Lung (tissue), 13 donors: ENCODE results near the gene ATL3. TPM values are rescaled to one million over a fixed set of nuclear protein-coding genes. Genes with fewer than 3 reads are reported as not detected.

Experiments
- ATAC-seq: fragments of 200-7000 bp; cut with Tn5 transposase; one replicate; pipeline ENCODE4 v1.9.1; 2020; ENCODE audit warnings: moderate number of reproducible peaks; ENCODE audit not compliant: insufficient read depth, low FRiP score
- DNase-seq, 3 donors: peaks; one replicate each; pipeline ENCODE4 v3.0.0-alpha.2; 2013 to 2017
- H3K27ac ChIP-seq, 2 donors: one replicate each; pipeline ENCODE4 v1.5.1; 2013; ENCODE audit warnings: mild to moderate bottlenecking in 2 of 2, moderate library complexity in 2 of 2, control low read depth in 1 of 2, inconsistent platforms in 1 of 2, low read depth in 1 of 2, low read length in 1 of 2
- H3K27me3 ChIP-seq, 3 donors: one replicate each; pipeline ENCODE4 v1.5.1; 2013; ENCODE audit warnings: low read length in 2 of 3; ENCODE audit not compliant: control insufficient read depth in 3 of 3, insufficient read depth in 3 of 3
- H3K36me3 ChIP-seq, 4 donors: one replicate each; pipeline ENCODE4 v1.5.1; 2013; ENCODE audit warnings: low read length in 4 of 4, mild to moderate bottlenecking in 1 of 4, moderate library complexity in 1 of 4; ENCODE audit not compliant: control insufficient read depth in 4 of 4, insufficient read depth in 4 of 4
- H3K4me1 ChIP-seq, 5 donors: one replicate each; pipeline ENCODE4 v1.5.1; 2013; ENCODE audit warnings: low read length in 5 of 5, mild to moderate bottlenecking in 2 of 5, moderate library complexity in 1 of 5; ENCODE audit not compliant: control insufficient read depth in 5 of 5, insufficient read depth in 5 of 5
- H3K4me3 ChIP-seq: one replicate; pipeline ENCODE4 v1.5.1; 2013; ENCODE audit warnings: mild to moderate bottlenecking, control low read depth, moderate library complexity
- H3K9ac ChIP-seq, 2 donors: one replicate each; pipeline ENCODE4 v1.5.1; 2013; ENCODE audit warnings: low read length in 2 of 2, control low read depth in 1 of 2; ENCODE audit not compliant: insufficient read depth in 1 of 2
- H3K9me3 ChIP-seq, 4 donors: one replicate each; pipeline ENCODE4 v1.5.1; 2013; ENCODE audit warnings: low read length in 3 of 4, mild to moderate bottlenecking in 1 of 4, moderate library complexity in 1 of 4; ENCODE audit not compliant: control insufficient read depth in 4 of 4, insufficient read depth in 3 of 4
- WGBS, 2 donors: extraction: QIAGEN DNeasy Blood & Tissue Kit; methylation state at CpG; one replicate each; pipeline ENCODE4 v1.1.7; 2013; 5-methylcytosine and 5-hydroxymethylcytosine counted together
- polyA plus RNA-seq, 2 donors: library from polyadenylated mRNA; stranded (reverse); fragments of 200-250 nt; gene quantifications; one replicate each; pipeline ENCODE4 v1.2.1, GENCODE V29; 2013
- small RNA-seq: library from RNA; depleted of rRNA; stranded (forward); fragments of <200 nt; gene quantifications from one replicate; pipeline ENCODE3, GENCODE V24; 2014; ENCODE audit warnings: low replicate concordance
- total RNA-seq, 2 donors: library from RNA; depleted of rRNA in 1 of 2; stranded (reverse); fragments of >200 nt in 1 of 2; gene quantifications; one replicate each; pipeline ENCODE4 v1.2.1, GENCODE V29; 2014 to 2021
- TF ChIP-seq, protein P1 (sequence below): IDR thresholded peaks from 2 replicates; pipeline ENCODE4 v1.5.1; 2012; ENCODE audit warnings: mild to moderate bottlenecking; ENCODE audit errors: control extremely low read depth, extremely low read depth
- donor health status: control.
- donor health status: control.
- donor health status: Bipolar disorder and iron deficiency.
- donor health status: healthy.
- donor health status: DM: yes; HTN: yes; CAD: no.

The ATL3 gene
- total and polyA plus RNA-seq, 4 donors: 13.6 to 79.5 (median 33.7) TPM

DNA sequence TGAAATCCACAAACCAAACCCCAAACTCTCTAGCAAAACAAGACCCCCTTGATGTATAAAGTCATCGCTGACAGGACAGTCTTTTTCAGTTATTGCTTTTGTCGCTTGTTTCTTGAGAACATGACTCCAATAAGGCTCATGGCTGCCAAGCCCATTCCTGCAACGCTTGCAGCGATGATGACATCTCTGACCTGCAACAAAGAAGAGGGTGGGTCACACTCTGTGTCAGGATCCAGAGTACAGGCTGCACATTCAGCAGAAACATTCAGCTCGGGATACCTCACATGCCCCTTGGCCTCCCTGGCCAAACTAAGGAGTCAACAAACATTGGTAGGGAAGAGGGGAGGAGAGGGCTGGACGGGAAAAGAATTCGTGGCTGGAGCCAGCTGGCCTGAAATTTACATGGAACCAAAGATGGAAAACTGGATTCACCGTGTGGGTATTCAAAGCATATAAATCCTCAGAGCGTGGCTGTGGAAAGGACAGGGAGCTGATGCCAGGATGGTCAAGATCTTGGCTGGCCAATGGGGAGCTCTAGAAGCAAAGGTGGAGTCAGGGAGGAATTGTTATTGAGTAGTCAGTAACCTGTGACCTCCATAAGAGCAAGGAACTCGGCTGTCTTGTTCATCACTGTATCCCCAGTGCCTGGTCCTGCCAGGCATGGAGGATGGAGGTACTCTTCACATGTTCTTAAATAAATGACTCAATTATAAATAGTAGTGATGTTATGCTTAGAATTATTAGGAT is 96.1 kb downstream of the ATL3 start:
- H3K4me3 ChIP-seq: no peak overlapping the region
- DNase-seq: no peak
- WGBS, 2 donors: 59 to 79% methylated on average over 10 of the region's 10 CpGs

More for the DNA sequence above, 96.1 kb downstream of the ATL3 start:
- Histone ChIP-seq H3K4me1 (peaks cover 0 to 14% (median 6%) of the 10 kb centered on the region in 5 donors), H3K9ac (peak overlapping the region in 1 of 2 donors; percentile 35), H3K9me3 (peaks cover 0 to 2% (median 0%) of the 10 kb centered on the region in 4 donors), H3K27me3 (peaks cover 0 to 3% (median 0%) of the 10 kb centered on the region in 3 donors), H3K27ac (peak overlapping the region; percentile 43 to 78), H3K36me3 (peaks cover 0 to 3% (median 0%) of the 10 kb centered on the region in 4 donors)
- TF ChIP-seq, protein P1, sequence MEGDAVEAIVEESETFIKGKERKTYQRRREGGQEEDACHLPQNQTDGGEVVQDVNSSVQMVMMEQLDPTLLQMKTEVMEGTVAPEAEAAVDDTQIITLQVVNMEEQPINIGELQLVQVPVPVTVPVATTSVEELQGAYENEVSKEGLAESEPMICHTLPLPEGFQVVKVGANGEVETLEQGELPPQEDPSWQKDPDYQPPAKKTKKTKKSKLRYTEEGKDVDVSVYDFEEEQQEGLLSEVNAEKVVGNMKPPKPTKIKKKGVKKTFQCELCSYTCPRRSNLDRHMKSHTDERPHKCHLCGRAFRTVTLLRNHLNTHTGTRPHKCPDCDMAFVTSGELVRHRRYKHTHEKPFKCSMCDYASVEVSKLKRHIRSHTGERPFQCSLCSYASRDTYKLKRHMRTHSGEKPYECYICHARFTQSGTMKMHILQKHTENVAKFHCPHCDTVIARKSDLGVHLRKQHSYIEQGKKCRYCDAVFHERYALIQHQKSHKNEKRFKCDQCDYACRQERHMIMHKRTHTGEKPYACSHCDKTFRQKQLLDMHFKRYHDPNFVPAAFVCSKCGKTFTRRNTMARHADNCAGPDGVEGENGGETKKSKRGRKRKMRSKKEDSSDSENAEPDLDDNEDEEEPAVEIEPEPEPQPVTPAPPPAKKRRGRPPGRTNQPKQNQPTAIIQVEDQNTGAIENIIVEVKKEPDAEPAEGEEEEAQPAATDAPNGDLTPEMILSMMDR: no peak
- peak; percentile 64 for ATAC-seq

Small RNAs within 50 kb of the gene (small RNA-seq; reads per million reads assigned to genes)
- gene AP000753.3: not detected

Other genes with a start within 250 kb of the ATL3 start
- gene PLAAT5, start 180.2 kb downstream of the ATL3 start, total RNA-seq: 1 to 10 TPM; 1.1 to 5.6 TPM
- 1 to 10 TPM; 2.5 to 3.8 TPM for gene PLAAT5, start 180.2 kb downstream of the ATL3 start, polyA plus RNA-seq
- 1 to 10 TPM in 1 of 2 donors, under 1 TPM in 1; 0.43 to 1.3 TPM for gene LGALS12, start 165.3 kb downstream of the ATL3 start, total RNA-seq
- gene LGALS12, start 165.3 kb downstream of the ATL3 start, polyA plus RNA-seq: under 1 TPM; 0.75 to 0.98 TPM
- gene PLAAT4, start 134.6 kb downstream of the ATL3 start, total RNA-seq: 100 to 1,000 TPM in 1 of 2 donors, 10 to 100 TPM in 1; 49.7 to 133 TPM
- 100 to 1,000 TPM; 163 to 336 TPM for gene PLAAT4, start 134.6 kb downstream of the ATL3 start, polyA plus RNA-seq
- gene PLAAT2, start 108.0 kb downstream of the ATL3 start, total RNA-seq: 1 to 10 TPM; 2.2 to 8.3 TPM
- gene PLAAT2, start 108.0 kb downstream of the ATL3 start, polyA plus RNA-seq: 10 to 100 TPM; 21.3 to 29.8 TPM
- 100 to 1,000 TPM in 1 of 2 donors, 10 to 100 TPM in 1; 12.7 to 124 TPM for gene PLAAT3, start 56.9 kb downstream of the ATL3 start, total RNA-seq
- gene PLAAT3, start 56.9 kb downstream of the ATL3 start, polyA plus RNA-seq: 100 to 1,000 TPM in 1 of 2 donors, 10 to 100 TPM in 1; 55.5 to 232 TPM
- 100 to 1,000 TPM in 1 of 2 donors, 10 to 100 TPM in 1; 82.1 to 102 TPM for gene RTN3, start 10.1 kb upstream of the ATL3 start, total RNA-seq
- gene RTN3, start 10.1 kb upstream of the ATL3 start, polyA plus RNA-seq: 10 to 100 TPM; 87.0 to 98.2 TPM
- 10 to 100 TPM in 1 of 2 donors, 1 to 10 TPM in 1; 8.7 to 21.8 TPM for gene ZFTA, start 97.4 kb upstream of the ATL3 start, total RNA-seq
- 1 to 10 TPM; 4.1 to 4.6 TPM for gene ZFTA, start 97.4 kb upstream of the ATL3 start, polyA plus RNA-seq
- 10 to 100 TPM; 12.7 to 15.6 TPM for gene SPINDOC, start 142.1 kb upstream of the ATL3 start, total RNA-seq
- gene SPINDOC, start 142.1 kb upstream of the ATL3 start, polyA plus RNA-seq: 10 to 100 TPM in 1 of 2 donors, 1 to 10 TPM in 1; 9.9 to 23.9 TPM
- 10 to 100 TPM; 35.3 to 42.9 TPM for gene MARK2, start 167.7 kb upstream of the ATL3 start, total RNA-seq
- 10 to 100 TPM; 15.5 to 29.2 TPM for gene MARK2, start 167.7 kb upstream of the ATL3 start, polyA plus RNA-seq
- 1 to 10 TPM; 1.4 to 1.6 TPM for gene RCOR2, start 245.8 kb upstream of the ATL3 start, total RNA-seq
- under 1 TPM; 0.16 to 0.37 TPM for gene RCOR2, start 245.8 kb upstream of the ATL3 start, polyA plus RNA-seq